Ishikawa (cell line): Measurements from ENCODE around the gene PACRGL.

Source experiments
- EGR1 ChIP-seq: IDR thresholded peaks from 2 replicates; pipeline ENCODE4 v1.6.1; 2012
- EP300 ChIP-seq: IDR thresholded peaks from 2 replicates; pipeline ENCODE4 v1.6.1; 2012; ENCODE audit warnings: borderline replicate concordance
- MAX ChIP-seq: IDR thresholded peaks from 2 replicates; pipeline ENCODE4 v1.6.1; 2012
- NFIC ChIP-seq: IDR thresholded peaks from 2 replicates; pipeline ENCODE4 v1.6.1; 2012
- REST ChIP-seq: IDR thresholded peaks from 2 replicates; pipeline ENCODE4 v1.6.1; 2012; ENCODE audit warnings: low read depth, mild to moderate bottlenecking
- TAF1 ChIP-seq: IDR thresholded peaks from 2 replicates; pipeline ENCODE4 v1.6.1; 2012; ENCODE audit warnings: low read depth, mild to moderate bottlenecking
- TCF12 ChIP-seq: IDR thresholded peaks from 2 replicates; pipeline ENCODE4 v1.6.1; 2012; ENCODE audit warnings: low read depth
- USF1 ChIP-seq: IDR thresholded peaks from 2 replicates; pipeline ENCODE4 v1.6.1; 2012
- YY1 ChIP-seq: IDR thresholded peaks from 2 replicates; pipeline ENCODE4 v1.6.1; 2012; ENCODE audit warnings: low read depth

DNA sequence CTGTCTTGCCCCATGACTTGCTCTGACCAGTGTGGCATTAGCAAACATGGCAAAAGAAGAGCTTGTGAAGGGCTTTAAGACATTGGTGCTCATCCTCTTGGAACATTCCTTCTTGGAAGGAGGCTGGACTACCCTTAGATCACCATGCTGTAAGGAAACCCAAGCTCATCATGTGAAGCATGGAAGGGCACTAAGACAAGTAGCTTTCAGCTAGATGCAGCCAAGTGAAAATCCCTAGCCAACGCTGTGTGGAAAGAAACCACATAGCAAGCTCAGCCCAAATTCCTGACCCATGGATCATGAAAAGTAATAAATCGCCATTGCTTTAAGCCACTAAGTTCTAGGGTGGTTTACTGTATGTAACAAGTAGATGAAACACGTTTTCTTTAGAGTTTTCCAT, 12.4 kb upstream of the PACRGL start:
- TF ChIP-seq YY1 = no peak
- TF ChIP-seq EP300 = no peak
- no peak for TF ChIP-seq TCF12
- TF ChIP-seq EGR1 = no peak
- TF ChIP-seq USF1 = no peak
- TF ChIP-seq NFIC = no peak
- TF ChIP-seq TAF1 = no peak
- TF ChIP-seq MAX = no peak
- no peak for TF ChIP-seq REST
